ENCODE data around the gene ADAM8. TPM values are rescaled to one million over a fixed set of nuclear protein-coding genes. Genes with fewer than 3 reads are reported as not detected.
A peak's percentile ranks its signal among the peaks of the same experiment; 100 is the strongest.

Gene ADAM8
- polyA plus RNA-seq, 4 donors = 0.67 to 4.4 (median 2.1) TPM

GRCh38 chr10:133306941-133307379 lies 30.3 kb upstream of the ADAM8 start:
- FAIRE-seq (no peak), DNase-seq (no peak)
- Histone ChIP-seq H3K27ac (ENCODE audit: low read depth in 1 of 3, low read length in 2 of 3) (peak overlapping the region in 1 of 3 donors; percentile 98), H3K9me3 (ENCODE audit: control insufficient read depth in 2 of 2, insufficient read depth in 1 of 2, low read depth in 1 of 2, low read length in 1 of 2) (no peaks in the 10 kb centered on the region), H3K27me3 (ENCODE audit: control insufficient read depth in 3 of 3, insufficient read depth in 3 of 3, low read length in 3 of 3) (no peaks in the 10 kb centered on the region), H3K36me3 (ENCODE audit: control insufficient read depth in 3 of 3, insufficient read depth in 2 of 3, low read depth in 1 of 3, low read length in 3 of 3) (peaks cover 0 to 49% (median 0%) of the 10 kb centered on the region in 3 donors), H3K4me1 (ENCODE audit: control insufficient read depth in 3 of 3, insufficient read depth in 2 of 3, low read depth in 1 of 3, low read length in 2 of 3) (peaks cover 0 to 12% (median 7%) of the 10 kb centered on the region in 3 donors), H3K4me3 (ENCODE audit: low read depth in 1 of 3, low read length in 3 of 3) (no peak overlapping the region)
- WGBS, 3 donors = 88 to 90% (median 88%) methylated on average over 17 of the region's 17 CpGs

GRCh38 chr10:133306097-133306476 lies 29.4 kb upstream of the ADAM8 start:
- H3K27ac ChIP-seq (ENCODE audit: low read depth in 1 of 3, low read length in 2 of 3) = peak overlapping the region in 1 of 3 donors; percentile 81
- no peaks in the 10 kb centered on the region for H3K9me3 ChIP-seq (ENCODE audit: control insufficient read depth in 2 of 2, insufficient read depth in 1 of 2, low read depth in 1 of 2, low read length in 1 of 2)
- H3K4me1 ChIP-seq (ENCODE audit: control insufficient read depth in 3 of 3, insufficient read depth in 2 of 3, low read depth in 1 of 3, low read length in 2 of 3) = peaks cover 0 to 12% (median 7%) of the 10 kb centered on the region in 3 donors
- peaks cover 0 to 48% (median 0%) of the 10 kb centered on the region in 3 donors for H3K36me3 ChIP-seq (ENCODE audit: control insufficient read depth in 3 of 3, insufficient read depth in 2 of 3, low read depth in 1 of 3, low read length in 3 of 3)
- 92 to 95% (median 94%) methylated on average over 5 of the region's 5 CpGs for WGBS, 3 donors
- DNase-seq = no peak
- no peaks in the 10 kb centered on the region for H3K27me3 ChIP-seq (ENCODE audit: control insufficient read depth in 3 of 3, insufficient read depth in 3 of 3, low read length in 3 of 3)
- no peak for FAIRE-seq
- no peak overlapping the region for H3K4me3 ChIP-seq (ENCODE audit: low read depth in 1 of 3, low read length in 3 of 3)

- peaks cover 0 to 8% (median 7%) of the 10 kb centered on the region in 3 donors for H3K4me1 ChIP-seq (ENCODE audit: control insufficient read depth in 3 of 3, insufficient read depth in 2 of 3, low read depth in 1 of 3, low read length in 2 of 3)
- DNase-seq = no peak
- no peak overlapping the region for H3K4me3 ChIP-seq (ENCODE audit: low read depth in 1 of 3, low read length in 3 of 3)
- H3K27ac ChIP-seq (ENCODE audit: low read depth in 1 of 3, low read length in 2 of 3) = no peak overlapping the region
- H3K9me3 ChIP-seq (ENCODE audit: control insufficient read depth in 2 of 2, insufficient read depth in 1 of 2, low read depth in 1 of 2, low read length in 1 of 2) = no peaks in the 10 kb centered on the region
- WGBS, 3 donors = 87 to 89% (median 88%) methylated on average over 10 of the region's 10 CpGs
- H3K27me3 ChIP-seq (ENCODE audit: control insufficient read depth in 3 of 3, insufficient read depth in 3 of 3, low read length in 3 of 3) = no peaks in the 10 kb centered on the region
- H3K36me3 ChIP-seq (ENCODE audit: control insufficient read depth in 3 of 3, insufficient read depth in 2 of 3, low read depth in 1 of 3, low read length in 3 of 3) = peaks cover 6 to 58% (median 12%) of the 10 kb centered on the region in 3 donors
- no peak for FAIRE-seq
Observed at GRCh38 chr10:133303206-133303605, 26.5 kb upstream of the ADAM8 start.

- Histone ChIP-seq H3K4me1 (ENCODE audit: control insufficient read depth in 3 of 3, insufficient read depth in 2 of 3, low read depth in 1 of 3, low read length in 2 of 3) (peaks cover 0 to 6% (median 4%) of the 10 kb centered on the region in 3 donors), H3K36me3 (ENCODE audit: control insufficient read depth in 3 of 3, insufficient read depth in 2 of 3, low read depth in 1 of 3, low read length in 3 of 3) (peaks cover 11 to 66% (median 16%) of the 10 kb centered on the region in 3 donors), H3K4me3 (ENCODE audit: low read depth in 1 of 3, low read length in 3 of 3) (no peak overlapping the region), H3K9me3 (ENCODE audit: control insufficient read depth in 2 of 2, insufficient read depth in 1 of 2, low read depth in 1 of 2, low read length in 1 of 2) (no peaks in the 10 kb centered on the region), H3K27ac (ENCODE audit: low read depth in 1 of 3, low read length in 2 of 3) (no peak overlapping the region), H3K27me3 (ENCODE audit: control insufficient read depth in 3 of 3, insufficient read depth in 3 of 3, low read length in 3 of 3) (no peaks in the 10 kb centered on the region)
- no peak for FAIRE-seq
- WGBS, 3 donors = 93 to 99% (median 96%) methylated on average over 12 to 14 of the region's 14 CpGs
- no peak for DNase-seq
Observed at GRCh38 chr10:133302230-133302629, 25.6 kb upstream of the ADAM8 start.

GRCh38 chr10:133299738-133300137 lies 23.1 kb upstream of the ADAM8 start:
- FAIRE-seq (no peak), DNase-seq (no peak)
- Histone ChIP-seq H3K4me3 (ENCODE audit: low read depth in 1 of 3, low read length in 3 of 3) (no peak overlapping the region), H3K27ac (ENCODE audit: low read depth in 1 of 3, low read length in 2 of 3) (no peak overlapping the region), H3K4me1 (ENCODE audit: control insufficient read depth in 3 of 3, insufficient read depth in 2 of 3, low read depth in 1 of 3, low read length in 2 of 3) (no peaks in the 10 kb centered on the region), H3K27me3 (ENCODE audit: control insufficient read depth in 3 of 3, insufficient read depth in 3 of 3, low read length in 3 of 3) (no peaks in the 10 kb centered on the region), H3K9me3 (ENCODE audit: control insufficient read depth in 2 of 2, insufficient read depth in 1 of 2, low read depth in 1 of 2, low read length in 1 of 2) (no peaks in the 10 kb centered on the region), H3K36me3 (ENCODE audit: control insufficient read depth in 3 of 3, insufficient read depth in 2 of 3, low read depth in 1 of 3, low read length in 3 of 3) (peaks cover 14 to 82% (median 22%) of the 10 kb centered on the region in 3 donors)
- 93 to 95% (median 94%) methylated on average over 14 of the region's 14 CpGs for WGBS, 3 donors

- no peaks in the 10 kb centered on the region for H3K4me1 ChIP-seq (ENCODE audit: control insufficient read depth in 3 of 3, insufficient read depth in 2 of 3, low read depth in 1 of 3, low read length in 2 of 3)
- 89 to 91% (median 91%) methylated on average over 10 of the region's 10 CpGs for WGBS, 3 donors
- FAIRE-seq (no peak), DNase-seq (no peak)
- peaks cover 18 to 87% (median 22%) of the 10 kb centered on the region in 3 donors for H3K36me3 ChIP-seq (ENCODE audit: control insufficient read depth in 3 of 3, insufficient read depth in 2 of 3, low read depth in 1 of 3, low read length in 3 of 3)
- no peak overlapping the region for H3K27ac ChIP-seq (ENCODE audit: low read depth in 1 of 3, low read length in 2 of 3)
- H3K9me3 ChIP-seq (ENCODE audit: control insufficient read depth in 2 of 2, insufficient read depth in 1 of 2, low read depth in 1 of 2, low read length in 1 of 2) = no peaks in the 10 kb centered on the region
- H3K27me3 ChIP-seq (ENCODE audit: control insufficient read depth in 3 of 3, insufficient read depth in 3 of 3, low read length in 3 of 3) = no peaks in the 10 kb centered on the region
- no peak overlapping the region for H3K4me3 ChIP-seq (ENCODE audit: low read depth in 1 of 3, low read length in 3 of 3)
Observed at GRCh38 chr10:133299224-133299623, 22.6 kb upstream of the ADAM8 start.

GRCh38 chr10:133298466-133298865 lies 21.8 kb upstream of the ADAM8 start:
- H3K9me3 ChIP-seq (ENCODE audit: control insufficient read depth in 2 of 2, insufficient read depth in 1 of 2, low read depth in 1 of 2, low read length in 1 of 2) = no peaks in the 10 kb centered on the region
- no peak overlapping the region for H3K27ac ChIP-seq (ENCODE audit: low read depth in 1 of 3, low read length in 2 of 3)
- 94 to 95% (median 94%) methylated on average over 14 of the region's 14 CpGs for WGBS, 3 donors
- no peak for FAIRE-seq
- H3K4me3 ChIP-seq (ENCODE audit: low read depth in 1 of 3, low read length in 3 of 3) = no peak overlapping the region
- H3K36me3 ChIP-seq (ENCODE audit: control insufficient read depth in 3 of 3, insufficient read depth in 2 of 3, low read depth in 1 of 3, low read length in 3 of 3) = peaks cover 22 to 89% (median 23%) of the 10 kb centered on the region in 3 donors
- no peaks in the 10 kb centered on the region for H3K27me3 ChIP-seq (ENCODE audit: control insufficient read depth in 3 of 3, insufficient read depth in 3 of 3, low read length in 3 of 3)
- H3K4me1 ChIP-seq (ENCODE audit: control insufficient read depth in 3 of 3, insufficient read depth in 2 of 3, low read depth in 1 of 3, low read length in 2 of 3) = no peaks in the 10 kb centered on the region
- DNase-seq = no peak

- Histone ChIP-seq H3K27ac (ENCODE audit: low read depth in 1 of 3, low read length in 2 of 3) (no peak overlapping the region), H3K27me3 (ENCODE audit: control insufficient read depth in 3 of 3, insufficient read depth in 3 of 3, low read length in 3 of 3) (no peaks in the 10 kb centered on the region), H3K36me3 (ENCODE audit: control insufficient read depth in 3 of 3, insufficient read depth in 2 of 3, low read depth in 1 of 3, low read length in 3 of 3) (peaks cover 27 to 91% (median 28%) of the 10 kb centered on the region in 3 donors), H3K4me1 (ENCODE audit: control insufficient read depth in 3 of 3, insufficient read depth in 2 of 3, low read depth in 1 of 3, low read length in 2 of 3) (no peaks in the 10 kb centered on the region), H3K4me3 (ENCODE audit: low read depth in 1 of 3, low read length in 3 of 3) (no peak overlapping the region), H3K9me3 (ENCODE audit: control insufficient read depth in 2 of 2, insufficient read depth in 1 of 2, low read depth in 1 of 2, low read length in 1 of 2) (no peaks in the 10 kb centered on the region)
- WGBS, 3 donors = 95 to 97% (median 97%) methylated on average over 10 of the region's 10 CpGs
- DNase-seq (no peak), FAIRE-seq (no peak)
Observed at GRCh38 chr10:133297504-133297903, 20.8 kb upstream of the ADAM8 start.
